ACC112 (cell line): ENCODE data around the gene ABCA8.
"Not testable (repeated sequence)": the region's sequence is repeated elsewhere in the genome, so short reads cannot be mapped to it uniquely, and the experiment has no call there.

Experiments used
- H2AFZ ChIP-seq: fragments of 200-600 bp; sonication (generic); one replicate; pipeline ENCODE4 v1.6.0; 2017; ENCODE audit warnings: antibody characterized with exemption, low read length; ENCODE audit not compliant: unreplicated experiment
- H3K27ac ChIP-seq: fragments of 200-600 bp; sonication (generic); 2 replicates; pipeline ENCODE4 v1.5.1; 2014; ENCODE audit warnings: low read depth, mild to moderate bottlenecking, antibody characterized with exemption, low read length, moderate library complexity
- H3K27me3 ChIP-seq: fragments of 200-600 bp; sonication (generic); 2 replicates; pipeline ENCODE4 v1.6.1; 2014; ENCODE audit warnings: mild to moderate bottlenecking, antibody characterized with exemption, low read length, moderate library complexity, mixed read lengths; ENCODE audit not compliant: insufficient read depth
- H3K36me3 ChIP-seq: fragments of 200-600 bp; sonication (generic); 2 replicates; pipeline ENCODE4 v1.6.1; 2016; ENCODE audit warnings: mild to moderate bottlenecking, antibody characterized with exemption, low read length, moderate library complexity, mixed read lengths; ENCODE audit not compliant: insufficient read depth
- H3K4me1 ChIP-seq: fragments of 200-600 bp; sonication (generic); one replicate; pipeline ENCODE4 v1.6.1; 2016; ENCODE audit warnings: low read length, mixed read lengths; ENCODE audit not compliant: insufficient read depth, unreplicated experiment, control insufficient read depth
- H3K4me3 ChIP-seq: fragments of 200-600 bp; sonication (generic); 2 replicates; pipeline ENCODE4 v1.5.1; 2014; ENCODE audit warnings: mild to moderate bottlenecking, low read depth, low read length
- H3K79me2 ChIP-seq: fragments of 200-600 bp; sonication (generic); one replicate; pipeline ENCODE4 v1.6.0; 2016; ENCODE audit warnings: low read length; ENCODE audit not compliant: control insufficient read depth, unreplicated experiment, insufficient read depth

Gene ABCA8

GRCh38 chr17:68963958-68964357 lies 8.8 kb upstream of the ABCA8 start:
- no peaks in the 10 kb centered on the region for H3K4me1 ChIP-seq
- H2AFZ ChIP-seq = no peak overlapping the region
- no peaks in the 10 kb centered on the region for H3K79me2 ChIP-seq
- no peak overlapping the region for H3K4me3 ChIP-seq
- no peak overlapping the region for H3K27ac ChIP-seq
- no peaks in the 10 kb centered on the region for H3K27me3 ChIP-seq
- H3K36me3 ChIP-seq = no peaks in the 10 kb centered on the region

GRCh38 chr17:68961214-68961882 lies 6.2 kb upstream of the ABCA8 start:
- H3K4me1 ChIP-seq = no peaks in the 10 kb centered on the region
- H3K27ac ChIP-seq = no peak overlapping the region
- no peaks in the 10 kb centered on the region for H3K36me3 ChIP-seq
- H3K79me2 ChIP-seq = no peaks in the 10 kb centered on the region
- H3K4me3 ChIP-seq = no peak overlapping the region
- peak overlapping the region; percentile 77 for H2AFZ ChIP-seq
- no peaks in the 10 kb centered on the region for H3K27me3 ChIP-seq

- not testable (repeated sequence) for H3K27me3 ChIP-seq, H3K4me1 ChIP-seq, H3K79me2 ChIP-seq, H3K4me3 ChIP-seq, H2AFZ ChIP-seq, H3K36me3 ChIP-seq, H3K27ac ChIP-seq
Measured at GRCh38 chr17:68959117-68959516, 3.9 kb upstream of the ABCA8 start.

- H3K36me3 ChIP-seq = 0 out of 2 replicates have a peak, but pooled peaks cover under 1% of the 10 kb centered on the region
- H2AFZ ChIP-seq = no peak overlapping the region
- H3K4me3 ChIP-seq = no peak overlapping the region
- no peak overlapping the region for H3K27ac ChIP-seq
- H3K27me3 ChIP-seq = no peaks in the 10 kb centered on the region
- no peaks in the 10 kb centered on the region for H3K79me2 ChIP-seq
- no peaks in the 10 kb centered on the region for H3K4me1 ChIP-seq
Measured at GRCh38 chr17:68957944-68958343, 2.8 kb upstream of the ABCA8 start.

- H3K4me3 ChIP-seq = peak overlapping the region; percentile 80
- peak overlapping the region; percentile 64 for H3K27ac ChIP-seq
Measured at GRCh38 chr17:68954146-68954896, 871 bp downstream of the ABCA8 start.

GRCh38 chr17:68953340-68953997 lies 1.7 kb downstream of the ABCA8 start:
- no peaks in the 10 kb centered on the region for H3K27me3 ChIP-seq
- H3K4me1 ChIP-seq = no peaks in the 10 kb centered on the region
- peak overlapping the region; percentile 35; the same call in 1 of the 2 replicates for H3K4me3 ChIP-seq
- H3K36me3 ChIP-seq = 0 out of 2 replicates have a peak, but pooled peaks cover 3% of the 10 kb centered on the region
- H3K79me2 ChIP-seq = no peaks in the 10 kb centered on the region
- H3K27ac ChIP-seq = no peak overlapping the region
- H2AFZ ChIP-seq = no peak overlapping the region

More at GRCh38 chr17:68954146-68954896, 871 bp downstream of the ABCA8 start:
- Histone ChIP-seq H3K4me1 (no peaks in the 10 kb centered on the region), H3K27me3 (no peaks in the 10 kb centered on the region), H3K36me3 (0 out of 2 replicates have a peak, but pooled peaks cover 3% of the 10 kb centered on the region), H3K79me2 (no peaks in the 10 kb centered on the region), H2AFZ (peak overlapping the region; percentile 49)

GRCh38 chr17:68950725-68951124 lies 4.5 kb downstream of the ABCA8 start:
- H3K36me3 ChIP-seq = 0 out of 2 replicates have a peak, but pooled peaks cover 3% of the 10 kb centered on the region
- H3K79me2 ChIP-seq = no peaks in the 10 kb centered on the region
- H3K4me1 ChIP-seq = no peaks in the 10 kb centered on the region
- H3K4me3 ChIP-seq = no peak overlapping the region
- H3K27ac ChIP-seq = no peak overlapping the region
- H3K27me3 ChIP-seq = no peaks in the 10 kb centered on the region
- no peak overlapping the region for H2AFZ ChIP-seq

- H3K27ac ChIP-seq = not testable (repeated sequence)
Measured at GRCh38 chr17:68947868-68948267, 7.3 kb downstream of the ABCA8 start.

GRCh38 chr17:68944435-68945035 lies 10.7 kb downstream of the ABCA8 start:
- no peak overlapping the region for H3K4me3 ChIP-seq
- no peaks in the 10 kb centered on the region for H3K27me3 ChIP-seq
- no peak overlapping the region for H3K27ac ChIP-seq
- H3K4me1 ChIP-seq = no peaks in the 10 kb centered on the region
- no peaks in the 10 kb centered on the region for H3K36me3 ChIP-seq
- H3K79me2 ChIP-seq = no peaks in the 10 kb centered on the region
- no peak overlapping the region for H2AFZ ChIP-seq

More at GRCh38 chr17:68947868-68948267, 7.3 kb downstream of the ABCA8 start:
- H3K4me3 ChIP-seq, H3K4me1 ChIP-seq, H3K79me2 ChIP-seq, H3K27me3 ChIP-seq, H3K36me3 ChIP-seq, H2AFZ ChIP-seq: not testable (repeated sequence)

GRCh38 chr17:68943812-68944182 lies 11.4 kb downstream of the ABCA8 start:
- not testable (repeated sequence) for H3K4me3 ChIP-seq, H3K4me1 ChIP-seq, H3K79me2 ChIP-seq, H3K27ac ChIP-seq, H3K36me3 ChIP-seq, H2AFZ ChIP-seq, H3K27me3 ChIP-seq
